NCI-H2171 (cell line): ENCODE measurements around the gene ASTN1.

Experiments used
- DNase-seq: peaks from one replicate; lab custom pipeline; 2025; lab: John Stamatoyannopoulos, UW

Gene ASTN1

DNA sequence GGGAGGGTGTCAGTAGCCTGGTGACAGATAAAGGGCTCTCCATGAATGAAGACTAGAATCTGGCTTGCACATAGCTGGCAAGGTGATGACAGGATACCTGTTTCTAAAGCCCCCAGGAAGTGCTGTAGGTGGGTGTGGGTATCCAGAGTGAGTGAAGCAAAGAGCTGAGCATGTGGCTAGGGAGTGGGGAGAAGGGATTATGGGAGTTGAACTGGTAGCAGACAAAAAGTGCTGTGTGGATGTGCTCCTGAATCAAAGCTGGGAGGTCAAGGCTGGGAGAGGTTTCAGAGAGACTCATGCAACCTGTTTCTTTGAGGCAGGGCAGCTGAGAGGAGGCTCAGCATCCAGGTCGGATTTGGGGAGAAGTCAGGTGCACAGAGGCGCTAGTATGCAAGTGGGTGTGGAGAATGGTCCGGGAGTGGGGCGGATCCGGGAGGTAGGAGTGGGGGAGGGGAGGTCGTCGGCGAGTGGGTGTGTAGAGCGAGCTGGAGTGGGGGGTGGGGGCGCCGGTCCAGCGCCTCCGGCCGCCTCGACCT is 600 bp downstream of the ASTN1 start:
- DNase-seq, result no peak

GRCh38 chr1:177162243-177162642 is 2.3 kb downstream of the ASTN1 start:
- no peak for DNase-seq

GRCh38 chr1:177146499-177146898 is 18.0 kb downstream of the ASTN1 start:
- no peak for DNase-seq

DNA sequence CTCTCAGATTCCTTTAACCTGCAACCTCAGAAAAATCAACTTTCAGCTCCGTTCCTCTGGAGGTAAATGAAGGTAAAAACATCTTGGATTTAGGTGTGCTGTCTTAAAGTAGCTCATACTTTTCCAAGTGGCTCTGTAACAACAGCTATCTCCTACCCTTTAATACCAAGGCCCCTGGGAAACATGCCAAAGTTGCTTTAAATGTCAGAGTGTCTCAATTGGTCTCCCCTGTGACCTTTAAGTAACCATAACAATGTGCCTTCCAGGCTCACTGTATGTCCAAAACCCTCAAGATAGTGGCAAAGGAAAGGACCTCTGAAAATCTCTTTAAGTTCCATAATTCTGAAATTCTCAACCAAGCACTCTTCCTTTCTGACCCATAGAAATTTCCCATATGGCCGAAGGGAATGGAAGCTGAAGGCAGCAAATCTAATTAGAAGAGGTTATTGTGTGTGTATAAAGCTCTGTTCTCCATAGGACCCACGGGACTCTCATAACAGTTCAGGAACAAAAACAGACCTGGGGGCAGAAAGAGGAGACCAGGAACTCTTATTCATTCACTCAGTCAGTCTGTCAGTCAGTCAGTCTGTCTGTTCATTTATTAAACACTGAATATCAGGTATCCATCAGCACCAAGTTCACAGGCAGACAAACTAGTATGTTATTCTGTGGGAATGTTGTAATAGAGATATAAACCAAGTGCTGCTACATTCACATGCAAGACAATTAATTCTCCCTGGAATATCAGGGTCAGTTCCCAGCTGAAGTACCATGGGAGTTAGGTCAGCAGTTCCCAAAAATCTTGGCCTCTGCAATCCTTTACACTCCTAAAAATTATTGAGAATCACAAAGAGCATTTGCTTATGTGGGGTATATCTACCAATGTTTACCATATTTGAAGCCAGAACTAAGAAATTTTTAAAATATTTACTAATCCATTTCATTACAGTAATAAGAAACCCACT is 19.1 kb downstream of the ASTN1 start:
- DNase-seq, result no peak

DNA sequence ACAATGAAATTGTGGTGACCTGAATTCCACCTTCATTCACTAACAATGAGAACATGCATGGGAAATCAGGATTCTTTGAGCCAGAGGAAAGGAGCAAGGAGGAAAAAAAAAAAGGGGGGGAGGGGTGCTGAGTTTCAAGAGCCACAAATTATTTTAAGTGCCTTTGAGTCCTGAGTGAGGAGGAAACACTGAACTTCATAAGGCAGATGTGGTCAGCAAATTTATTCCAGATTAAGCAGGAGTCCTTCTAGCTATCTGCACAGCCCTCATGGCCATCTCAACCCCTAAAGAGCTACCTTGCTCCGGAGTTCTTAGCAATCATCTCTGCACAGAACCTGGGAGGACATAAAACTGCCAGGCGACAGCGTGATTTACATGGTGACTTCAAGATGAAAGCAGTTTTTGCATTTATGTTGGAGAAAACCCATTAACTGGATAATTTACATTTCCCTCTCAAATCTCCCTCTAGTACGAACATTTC is 21.7 kb downstream of the ASTN1 start:
- DNase-seq, result no peak

DNA sequence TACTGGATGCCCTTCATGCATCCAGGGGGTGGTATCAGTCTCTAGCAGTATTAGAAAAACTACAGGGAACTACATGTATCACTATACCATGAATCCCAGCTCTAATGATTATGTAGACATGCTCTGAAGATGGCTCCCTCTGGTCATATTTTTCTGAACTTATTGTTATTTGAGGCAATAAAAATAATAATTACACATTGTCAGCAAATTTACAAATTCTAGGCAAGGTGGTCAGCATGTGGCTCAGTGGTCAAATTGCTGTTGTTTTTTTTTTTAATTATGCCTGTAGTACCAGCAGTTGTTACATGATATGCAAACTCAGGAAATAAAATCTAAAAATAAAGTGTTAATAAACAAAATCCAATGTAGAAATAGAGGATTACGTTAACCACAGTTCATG is 22.5 kb downstream of the ASTN1 start:
- DNase-seq, result no peak

GRCh38 chr1:177138347-177138746 is 26.2 kb downstream of the ASTN1 start:
- DNase-seq, result no peak

GRCh38 chr1:177137814-177138213 is 26.7 kb downstream of the ASTN1 start:
- DNase-seq, result no peak

GRCh38 chr1:177135250-177135649 is 29.3 kb downstream of the ASTN1 start:
- no peak for DNase-seq

GRCh38 chr1:177133977-177134538 is 30.5 kb downstream of the ASTN1 start:
- no peak for DNase-seq

GRCh38 chr1:177132141-177132540 is 32.4 kb downstream of the ASTN1 start:
- DNase-seq, result no peak

DNA sequence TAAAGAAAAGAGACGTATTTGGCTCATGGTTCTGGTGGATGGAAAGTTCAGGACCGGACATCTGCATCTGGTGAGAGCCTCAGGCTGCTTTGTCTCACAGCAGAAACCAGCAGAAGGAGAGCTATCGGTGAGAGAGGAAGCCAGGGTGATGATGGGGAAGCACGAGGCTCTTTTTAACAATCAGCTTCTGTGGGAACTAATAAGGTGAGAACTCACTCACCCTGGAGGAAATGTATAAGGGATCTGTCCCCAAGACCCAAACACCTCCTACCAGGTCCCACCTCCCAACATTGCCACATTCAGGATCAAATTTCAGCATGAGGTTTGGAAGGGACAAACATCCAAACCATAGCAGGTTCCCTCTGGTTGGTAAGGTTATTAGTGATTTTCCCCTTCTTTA is 32.8 kb downstream of the ASTN1 start:
- no peak for DNase-seq

DNA sequence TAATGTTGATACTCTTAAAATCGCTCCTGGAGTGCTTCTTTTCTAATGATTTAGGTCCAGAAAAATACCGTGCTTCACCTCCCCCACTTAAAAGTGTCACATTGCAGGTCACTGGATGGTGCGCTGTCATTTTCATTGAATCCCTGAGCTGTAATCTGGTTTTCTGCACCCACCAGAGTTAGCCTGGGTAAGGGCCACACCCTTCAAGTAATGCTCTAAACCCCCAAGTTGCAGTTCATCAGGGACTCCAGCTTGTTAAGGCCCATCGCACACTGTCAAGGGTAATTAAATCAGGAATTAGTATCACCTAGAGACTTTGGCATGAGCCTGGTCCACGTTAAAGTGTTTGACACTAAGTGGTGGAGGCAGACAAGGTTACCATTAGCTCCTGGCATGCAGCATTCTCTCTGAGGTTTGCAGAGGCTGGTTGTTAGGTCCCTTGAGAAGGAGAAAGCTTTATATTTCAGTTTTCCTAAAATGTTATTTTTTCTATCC is 34.0 kb downstream of the ASTN1 start:
- no peak for DNase-seq

DNA sequence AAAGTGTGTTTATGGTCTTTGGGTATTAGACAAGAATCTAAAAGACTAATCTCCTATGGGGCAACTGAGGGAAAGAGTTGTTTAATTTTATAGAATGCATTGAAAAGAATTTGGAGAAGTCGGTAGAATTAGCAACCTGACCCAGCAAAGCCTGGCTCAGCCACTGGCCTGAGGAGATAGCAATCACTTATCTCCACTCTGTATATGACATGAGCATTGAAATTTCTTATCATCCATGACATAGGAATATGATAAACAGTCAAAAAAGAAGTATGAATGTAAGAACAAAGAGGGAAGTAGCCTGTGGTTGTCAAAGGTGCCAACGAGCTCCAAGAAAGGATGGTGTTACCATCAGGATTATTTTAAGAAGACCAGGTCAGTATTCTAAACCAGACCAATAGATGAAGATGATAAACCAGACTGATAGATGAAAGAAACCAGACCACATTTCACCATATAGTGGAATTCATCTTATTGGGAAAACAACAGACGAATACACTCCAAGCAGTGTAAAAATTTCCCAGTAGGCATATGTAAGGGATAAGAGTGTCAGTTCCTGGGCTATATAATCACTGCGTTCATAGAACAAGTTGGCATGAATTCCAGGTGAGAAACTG is 35.7 kb downstream of the ASTN1 start:
- no peak for DNase-seq

DNA sequence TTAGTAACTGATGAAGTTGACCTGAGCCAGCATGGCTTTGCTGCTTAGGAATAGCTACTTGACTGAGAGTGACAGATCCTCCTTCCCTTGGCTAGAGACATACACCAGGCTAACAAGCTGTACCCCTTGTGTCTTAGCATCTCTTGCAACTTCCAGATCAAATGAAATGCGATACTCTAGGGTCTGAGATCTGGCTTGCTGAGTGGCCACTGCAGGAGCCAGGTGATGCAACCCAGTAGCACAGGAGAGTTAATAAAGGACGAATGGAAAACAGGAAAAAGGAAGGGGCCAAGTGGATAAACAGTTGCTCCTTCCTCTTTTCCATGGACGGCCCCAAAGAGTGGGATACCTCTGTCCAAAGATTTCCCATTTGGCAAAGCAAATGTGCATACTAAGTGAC is 38.2 kb downstream of the ASTN1 start:
- no peak for DNase-seq

GRCh38 chr1:177124577-177125278 is 39.8 kb downstream of the ASTN1 start:
- DNase-seq, result no peak

- no peak for DNase-seq
Observed at GRCh38 chr1:177122461-177123251, 41.9 kb downstream of the ASTN1 start.

GRCh38 chr1:177119311-177119710 is 45.2 kb downstream of the ASTN1 start:
- no peak for DNase-seq

GRCh38 chr1:177118901-177119300 is 45.6 kb downstream of the ASTN1 start:
- DNase-seq, result no peak

DNA sequence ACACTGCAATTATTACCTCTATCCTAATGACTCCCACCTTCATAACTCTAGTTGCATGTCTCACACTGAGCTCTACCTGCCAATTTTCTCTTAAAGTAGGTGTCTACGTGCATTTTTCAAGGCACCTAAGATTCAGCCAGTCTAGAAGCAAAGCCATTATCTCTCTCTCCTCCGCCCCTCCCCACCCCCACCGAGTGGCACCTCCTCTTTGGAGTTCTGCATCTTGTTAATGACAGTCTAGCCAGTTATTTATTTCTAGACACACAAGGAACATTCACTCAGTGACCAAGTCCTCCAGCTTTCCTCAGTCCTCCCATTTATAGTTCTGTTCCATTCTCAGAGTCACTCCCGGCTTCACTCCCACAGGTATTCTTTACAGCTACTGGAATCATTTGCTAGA is 47.6 kb downstream of the ASTN1 start:
- no peak for DNase-seq
